HG02852 (cell line): ENCODE data around the gene MAD2L1.

ENCODE experiments used
- ATAC-seq: cut with Tn5 transposase; IDR thresholded peaks from one replicate; pipeline ENCODE4 v1.9.1; 2021; ENCODE audit warnings: mild to moderate bottlenecking, moderate library complexity; ENCODE audit not compliant: unreplicated experiment

MAD2L1 gene

DNA sequence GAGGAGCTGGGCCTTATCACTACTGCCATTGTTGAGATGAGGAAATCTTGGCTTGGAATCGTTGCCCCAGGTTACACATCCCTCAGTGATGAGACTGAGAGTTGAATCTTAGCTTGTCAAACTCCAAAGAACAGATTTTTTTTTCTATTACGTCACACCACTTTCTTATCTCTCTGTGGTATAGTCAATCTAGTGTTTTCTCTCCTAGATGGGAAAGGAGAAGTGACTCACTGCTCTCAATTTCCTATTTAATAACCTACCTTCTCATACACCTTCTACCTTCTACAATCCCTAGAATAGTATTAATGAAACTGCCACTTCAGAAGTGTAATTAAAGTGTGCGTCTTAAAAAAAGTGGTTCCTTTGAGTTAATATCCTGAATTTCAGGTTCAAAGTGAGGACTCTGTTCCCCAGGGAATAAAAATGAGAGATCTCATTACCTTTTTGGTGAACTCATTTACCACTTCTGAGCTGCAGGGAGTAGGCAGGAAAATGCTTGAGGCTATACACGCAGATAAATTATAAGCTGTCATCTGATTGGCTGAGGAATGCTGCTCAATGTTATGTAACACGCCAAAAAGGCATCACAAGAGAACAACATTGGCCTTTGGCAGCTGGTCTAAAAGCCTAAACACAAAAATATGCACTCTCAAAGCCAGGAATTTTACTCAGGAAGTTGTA, 59.3 kb downstream of the MAD2L1 start:
- no peak for ATAC-seq
